ENCODE measurements around the gene TMEM198. TPM values are rescaled to one million over a fixed set of nuclear protein-coding genes. Genes with fewer than 3 reads are reported as not detected.

TMEM198 gene
- total RNA-seq, 1 donor from 2014 or later, result 1.5 TPM

GRCh38 chr2:219512524-219513216 is 31.2 kb upstream of the TMEM198 start:
- no peaks in the 10 kb centered on the region for H3K36me3 ChIP-seq
- DNase-seq (ENCODE audit: extremely low spot score in 2 of 2), result no peak
- intact Hi-C loops (cut with DNase I), result no loop called here
- H3K4me1 ChIP-seq, result peaks cover 32% of the 10 kb centered on the region
- TF ChIP-seq POLR2A (IDR thresholded peaks at IDR 0.05) (no peak), POLR2AphosphoS5 (IDR thresholded peaks at IDR 0.05; ENCODE audit: insufficient read depth in 1 of 2, low read depth in 1 of 2) (no peak), CTCF (IDR thresholded peaks at IDR 0.05) (no peak)
- H3K4me3 ChIP-seq, result no peak overlapping the region
- H3K27me3 ChIP-seq, result no peaks in the 10 kb centered on the region
- no peak overlapping the region for H3K27ac ChIP-seq
- H3K9me3 ChIP-seq, result no peaks in the 10 kb centered on the region

DNA sequence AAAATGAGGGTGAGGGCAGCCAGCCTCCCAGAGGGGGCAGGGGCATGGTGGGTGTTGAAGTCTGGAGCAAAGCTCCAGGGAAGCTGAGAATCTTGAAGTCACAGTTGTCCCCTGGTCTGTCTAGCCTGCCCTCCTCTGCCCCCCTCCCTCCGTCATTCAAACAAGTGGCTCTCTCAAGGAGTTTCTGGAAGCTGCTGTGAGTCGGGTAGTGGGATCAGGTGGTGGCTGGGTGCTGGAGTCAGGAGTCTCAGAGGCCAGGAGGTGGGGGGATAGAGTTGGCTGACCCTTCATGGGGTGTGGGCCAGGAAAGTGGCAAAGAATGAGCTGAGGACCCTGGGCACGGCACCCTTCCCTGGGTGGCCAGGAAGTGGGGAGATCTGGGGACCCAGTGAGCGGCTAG is 30.0 kb upstream of the TMEM198 start:
- H3K27me3 ChIP-seq, result no peaks in the 10 kb centered on the region
- no peak for DNase-seq (ENCODE audit: extremely low spot score in 2 of 2)
- H3K27ac ChIP-seq, result no peak overlapping the region
- no peak overlapping the region for H3K4me3 ChIP-seq
- no peaks in the 10 kb centered on the region for H3K9me3 ChIP-seq
- intact Hi-C loops (cut with DNase I), result no loop called here
- H3K4me1 ChIP-seq, result peaks cover 30% of the 10 kb centered on the region
- H3K36me3 ChIP-seq, result no peaks in the 10 kb centered on the region
- TF ChIP-seq POLR2AphosphoS5 (IDR thresholded peaks at IDR 0.05; ENCODE audit: insufficient read depth in 1 of 2, low read depth in 1 of 2) (no peak), POLR2A (IDR thresholded peaks at IDR 0.05) (no peak), CTCF (IDR thresholded peaks at IDR 0.05) (no peak)

DNA sequence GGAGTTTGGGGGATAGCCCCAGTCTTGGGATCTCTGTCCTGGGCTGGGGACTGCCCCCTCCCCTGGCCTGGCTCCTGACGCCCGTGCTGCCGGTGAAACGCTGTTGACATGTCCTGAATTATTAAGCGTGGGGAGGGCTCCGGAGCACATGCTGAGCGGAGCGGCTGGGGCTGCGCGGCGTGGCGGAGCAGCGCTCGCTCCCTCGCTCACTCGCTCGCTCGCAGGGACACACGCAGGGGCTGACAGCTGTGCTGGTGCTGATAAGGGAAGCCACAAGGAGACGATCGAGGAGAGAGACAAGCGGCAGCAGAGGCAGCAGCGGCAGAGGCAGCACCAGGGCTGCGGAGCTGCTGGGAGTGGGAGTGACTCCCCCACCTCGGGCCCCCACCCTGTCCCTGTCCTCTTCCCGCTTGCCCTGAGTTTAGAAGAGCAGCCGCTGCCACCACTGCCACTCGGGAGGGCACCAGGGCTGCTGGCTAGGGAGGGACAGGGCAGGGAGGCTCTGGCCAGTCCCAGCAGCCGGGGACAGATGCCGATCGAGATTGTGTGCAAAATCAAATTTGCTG is 29.5 kb upstream of the TMEM198 start, which contains the start of gene ASIC4:
Gene ASIC4, plus strand, starts transcription at position 287 of the 566 bp plus-strand sequence. Its CDS starts 243 bp downstream, at position 530.
- intact Hi-C loops (cut with DNase I), result no loop called here

GRCh38 chr2:219514836-219515235 is 29.0 kb upstream of the TMEM198 start:
- Histone ChIP-seq H3K27ac (no peak overlapping the region), H3K9me3 (no peaks in the 10 kb centered on the region), H3K27me3 (no peaks in the 10 kb centered on the region), H3K4me1 (peaks cover 20% of the 10 kb centered on the region), H3K4me3 (no peak overlapping the region), H3K36me3 (no peaks in the 10 kb centered on the region)
- TF ChIP-seq POLR2A (IDR thresholded peaks at IDR 0.05) (no peak), CTCF (IDR thresholded peaks at IDR 0.05) (no peak), POLR2AphosphoS5 (IDR thresholded peaks at IDR 0.05; ENCODE audit: insufficient read depth in 1 of 2, low read depth in 1 of 2) (no peak)
- intact Hi-C loops (cut with DNase I), result no loop called here
- no peak for DNase-seq (ENCODE audit: extremely low spot score in 2 of 2)

More for the DNA sequence above, 29.5 kb upstream of the TMEM198 start, which contains the start of gene ASIC4:
- Histone ChIP-seq H3K36me3 (no peaks in the 10 kb centered on the region), H3K4me3 (no peak within 1 kb of the TSS), H3K9me3 (no peaks in the 10 kb centered on the region), H3K4me1 (peaks cover 25% of the 10 kb centered on the region), H3K27ac (no peak within 1 kb of the TSS), H3K27me3 (no peaks in the 10 kb centered on the region)
- TF ChIP-seq POLR2A (IDR thresholded peaks at IDR 0.05), result no peak
- no peak for TF ChIP-seq POLR2AphosphoS5 (IDR thresholded peaks at IDR 0.05; ENCODE audit: insufficient read depth in 1 of 2, low read depth in 1 of 2)
- TF ChIP-seq CTCF (IDR thresholded peaks at IDR 0.05), result no peak
- no peak for DNase-seq (ENCODE audit: extremely low spot score in 2 of 2)

Data from vagina (tissue), 2 donors.